Neural cell (in vitro differentiated cells): ENCODE measurements around the gene ZFP69B. TPM values are rescaled to one million over a fixed set of nuclear protein-coding genes. Genes with fewer than 3 reads are reported as not detected.
A peak's percentile ranks its signal among the peaks of the same experiment; 100 is the strongest.

Experiments used
- H2AFZ ChIP-seq: fragments of 200-600, 300-800 bp; sonication (generic), shearing (Covaris generic); 2 replicates; pipeline ENCODE4 v1.6.0; 2014; ENCODE audit warnings: low read depth, mild to moderate bottlenecking, antibody characterized with exemption, low read length, moderate library complexity
- H3F3A ChIP-seq: fragments of 200-600 bp; shearing (Covaris generic); 2 replicates; pipeline ENCODE4 v1.6.1; 2016; ENCODE audit warnings: mild to moderate bottlenecking, moderate library complexity, mixed read lengths, antibody characterized with exemption, low read length; ENCODE audit not compliant: insufficient read depth, poor library complexity, severe bottlenecking
- H3K27ac ChIP-seq: fragments of 200-600, 300-800 bp; sonication (generic), shearing (Covaris generic); 2 replicates; pipeline ENCODE4 v1.5.1; 2014; ENCODE audit warnings: mild to moderate bottlenecking, low read length, moderate library complexity
- H3K27me3 ChIP-seq: fragments of 300-800, 200-600 bp; sonication (generic), shearing (Covaris generic); 2 replicates; pipeline ENCODE4 v1.6.0; 2014; ENCODE audit warnings: mild to moderate bottlenecking, low read depth, low read length, moderate library complexity; ENCODE audit not compliant: insufficient read depth
- H3K36me3 ChIP-seq: fragments of 300-800, 200-600 bp; sonication (generic), shearing (Covaris generic); 2 replicates; pipeline ENCODE4 v1.5.1; 2014; ENCODE audit warnings: mild to moderate bottlenecking, antibody characterized with exemption, low read length, moderate library complexity; ENCODE audit not compliant: insufficient read depth
- H3K4me2 ChIP-seq: fragments of 300-800, 200-600 bp; sonication (generic), shearing (Covaris generic); 2 replicates; pipeline ENCODE4 v1.6.0; 2014; ENCODE audit warnings: mild to moderate bottlenecking, low read length
- H3K4me3 ChIP-seq: fragments of 300-800, 200-600 bp; sonication (generic), shearing (Covaris generic); 2 replicates; pipeline ENCODE4 v1.5.1; 2014; ENCODE audit warnings: mild to moderate bottlenecking, low read length, moderate library complexity
- H3K79me2 ChIP-seq: fragments of 200-600 bp; shearing (Covaris generic); replicated peaks from 2 replicates; pipeline ENCODE4 v1.6.0; 2014; ENCODE audit warnings: mild to moderate bottlenecking, low read length, moderate library complexity; ENCODE audit not compliant: insufficient read depth
- H3K9ac ChIP-seq: fragments of 300-800, 200-600 bp; sonication (generic), shearing (Covaris generic); 2 replicates; pipeline ENCODE4 v1.6.1; 2016; ENCODE audit warnings: mild to moderate bottlenecking, low read length, mixed read lengths
- H3K9me2 ChIP-seq: fragments of 200-600 bp; shearing (Covaris generic); 2 replicates; pipeline ENCODE4 v1.6.1; 2016; ENCODE audit warnings: mild to moderate bottlenecking, low read length, mixed read lengths; ENCODE audit not compliant: insufficient read depth
- H3K9me3 ChIP-seq: fragments of 200-600, 300-800 bp; sonication (generic), shearing (Covaris generic); 2 replicates; pipeline ENCODE4 v1.6.1; 2016; ENCODE audit warnings: mild to moderate bottlenecking, mixed run types, low read length, moderate library complexity, mixed read lengths
- H4K20me1 ChIP-seq: fragments of 200-600 bp; shearing (Covaris generic); 2 replicates; pipeline ENCODE4 v1.6.1; 2016; ENCODE audit warnings: mild to moderate bottlenecking, mixed run types; ENCODE audit not compliant: insufficient read depth
- CTCF ChIP-seq: fragments of 450-650 bp; IDR thresholded peaks from 2 replicates; pipeline ENCODE4 v1.5.1; 2014; ENCODE audit warnings: antibody characterized with exemption, mild to moderate bottlenecking, moderate library complexity; ENCODE audit not compliant: poor library complexity, severe bottlenecking
- EP300 ChIP-seq: fragments of 450-650 bp; conservative IDR thresholded peaks from 2 replicates; pipeline ENCODE4 v1.6.1; 2014; ENCODE audit warnings: antibody characterized with exemption, mild to moderate bottlenecking, moderate library complexity; ENCODE audit not compliant: poor library complexity, severe bottlenecking
- EZH2 ChIP-seq: fragments of 200-600, 300-800 bp; shearing (Covaris generic), sonication (generic); IDR thresholded peaks from 2 replicates; pipeline ENCODE4 v1.6.1; 2014; ENCODE audit warnings: antibody characterized with exemption, low read length, borderline replicate concordance, mild to moderate bottlenecking; ENCODE audit not compliant: insufficient read depth, poor library complexity, severe bottlenecking
- MXI1 ChIP-seq: fragments of 450-650 bp; conservative IDR thresholded peaks from 2 replicates; pipeline ENCODE4 v1.6.1; 2014; ENCODE audit warnings: antibody characterized with exemption, mild to moderate bottlenecking; ENCODE audit not compliant: poor library complexity, severe bottlenecking
- POLR2AphosphoS5 ChIP-seq: IDR thresholded peaks from 2 replicates; pipeline ENCODE4 v1.6.1; 2012
- RAD21 ChIP-seq: fragments of 450-650 bp; conservative IDR thresholded peaks from 2 replicates; pipeline ENCODE4 v1.6.1; 2014; ENCODE audit warnings: antibody characterized with exemption, mild to moderate bottlenecking, moderate library complexity
- REST ChIP-seq: IDR thresholded peaks from 2 replicates; pipeline ENCODE4 v1.6.1; 2012; ENCODE audit warnings: borderline replicate concordance
- SMC3 ChIP-seq: fragments of 450-650 bp; conservative IDR thresholded peaks from 2 replicates; pipeline ENCODE4 v1.6.1; 2014; ENCODE audit warnings: antibody characterized with exemption, mild to moderate bottlenecking, moderate library complexity; ENCODE audit not compliant: poor library complexity
- TAF1 ChIP-seq: IDR thresholded peaks from 2 replicates; pipeline ENCODE4 v1.6.1; 2012; ENCODE audit warnings: low read depth
- polyA plus RNA-seq: library from polyadenylated mRNA; depleted of rRNA; stranded (reverse); fragments of >200 nt; gene quantifications from 2 replicates; pipeline ENCODE4 v1.2.3, GENCODE V29; 2014

ZFP69B gene
- polyA plus RNA-seq, 1 donor from 2014 or later: 21.6 TPM

GRCh38 chr1:40475268-40475667 is 25.0 kb downstream of the ZFP69B start:
- no peaks in the 10 kb centered on the region for H4K20me1 ChIP-seq
- no peak overlapping the region for H3K4me2 ChIP-seq
- H3K9me3 ChIP-seq: peaks cover 3% of the 10 kb centered on the region
- no peak overlapping the region for H3K27ac ChIP-seq
- no peak overlapping the region for H2AFZ ChIP-seq
- no peaks in the 10 kb centered on the region for H3F3A ChIP-seq
- TF ChIP-seq RAD21 (no peak), EP300 (no peak), CTCF (no peak), REST (no peak), POLR2AphosphoS5 (no peak), EZH2 (no peak), SMC3 (no peak), MXI1 (no peak), TAF1 (no peak)
- H3K27me3 ChIP-seq: no peaks in the 10 kb centered on the region
- H3K9me2 ChIP-seq: no peaks in the 10 kb centered on the region
- H3K79me2 ChIP-seq: no peaks in the 10 kb centered on the region
- H3K36me3 ChIP-seq: no peaks in the 10 kb centered on the region
- no peak overlapping the region for H3K4me3 ChIP-seq
- no peak overlapping the region for H3K9ac ChIP-seq

GRCh38 chr1:40476924-40477677 is 26.8 kb downstream of the ZFP69B start, which contains the start of gene ZFP69:
Gene ZFP69 (plus strand): TSS chr1:40477290. CDS start chr1:40479362, 2,072 bp downstream.
- no peaks in the 10 kb centered on the region for H4K20me1 ChIP-seq
- peak within 1 kb of the TSS; percentile 38 for H3K27ac ChIP-seq
- peak within 1 kb of the TSS; percentile 57 for H3K4me2 ChIP-seq
- no peaks in the 10 kb centered on the region for H3K79me2 ChIP-seq
- H3K9me2 ChIP-seq: no peaks in the 10 kb centered on the region
- peak within 1 kb of the TSS; percentile 74 for H3K4me3 ChIP-seq
- H2AFZ ChIP-seq: peak within 1 kb of the TSS; percentile 66
- no peaks in the 10 kb centered on the region for H3K27me3 ChIP-seq
- no peaks in the 10 kb centered on the region for H3K36me3 ChIP-seq
- no peaks in the 10 kb centered on the region for H3F3A ChIP-seq
- peak within 1 kb of the TSS; percentile 70 for H3K9ac ChIP-seq
- peaks cover 3% of the 10 kb centered on the region for H3K9me3 ChIP-seq
- TF ChIP-seq MXI1 (peak; percentile 82), SMC3 (peak; percentile 20), CTCF (peak; percentile 22), POLR2AphosphoS5 (peak; percentile 54), EZH2 (no peak), REST (no peak), EP300 (peak; percentile 23), RAD21 (peak; percentile 24), TAF1 (peak; percentile 33)
